SK-N-SH (cell line): ENCODE results near the gene SMG7. TPM values are rescaled to one million over a fixed set of nuclear protein-coding genes. Genes with fewer than 3 reads are reported as not detected.

ENCODE experiments used
- CTCF ChIA-PET: fragments of 300-600, 350-600 bp; formaldehyde crosslinking; extraction: SDS; loops from one replicate; lab custom pipeline; 2021; lab: Yijun Ruan, JAX
- POLR2A ChIA-PET: fragments of 350-600 bp; sonication (Branson Sonifier 250); formaldehyde crosslinking; extraction: SDS; loops from one replicate; lab custom pipeline; 2020; ENCODE audit warnings: antibody characterized with exemption, inconsistent platforms; lab: Yijun Ruan, JAX
- DNase-seq: peaks from one replicate; pipeline ENCODE4 v3.0.0; 2012
- H2AFZ ChIP-seq: fragments of 200-600 bp; sonication (generic); 2 replicates; pipeline ENCODE4 v1.8.1; 2016; ENCODE audit warnings: antibody characterized with exemption, mild to moderate bottlenecking, low read depth
- H3F3A ChIP-seq: fragments of 200-600 bp; sonication (generic); replicated peaks from 2 replicates; pipeline ENCODE3; 2016; ENCODE audit warnings: antibody characterized with exemption, mild to moderate bottlenecking; ENCODE audit not compliant: insufficient read depth
- H3K27ac ChIP-seq, 2 experiments: fragments of 200-500 bp in 1 of 2; fragments of 200-600 bp in 1 of 2; sonication (Bioruptor generic) in 1 of 2; sonication (generic), shearing (Covaris generic) in 1 of 2; 2 replicates each; pipeline versions ENCODE4 v1.5.1 to v1.6.1; 2014 to 2016; ENCODE audit warnings: low read depth in 2 of 2, inconsistent platforms in 1 of 2, low read length in 1 of 2, mild to moderate bottlenecking in 1 of 2, mixed read lengths in 1 of 2
- H3K27me3 ChIP-seq: fragments of 200-600 bp; sonication (generic), shearing (Covaris generic); 2 replicates; pipeline ENCODE4 v1.6.1; 2016; ENCODE audit warnings: mixed run types; ENCODE audit not compliant: insufficient read depth
- H3K36me3 ChIP-seq, 2 experiments: fragments of 200-500 bp in 1 of 2; fragments of 200-600 bp in 1 of 2; sonication (Bioruptor generic) in 1 of 2; sonication (generic) in 1 of 2; replicated peaks in 1 of 2; 2 replicates each; pipeline versions ENCODE3 to v1.5.1; 2014 to 2016; ENCODE audit warnings: low read length in 1 of 2, mild to moderate bottlenecking in 1 of 2; ENCODE audit not compliant: insufficient read depth in 2 of 2, control insufficient read depth in 1 of 2
- H3K4me1 ChIP-seq, 2 experiments: fragments of 200-500 bp in 1 of 2; fragments of 200-600 bp in 1 of 2; sonication (Bioruptor generic) in 1 of 2; sonication (generic), shearing (Covaris generic) in 1 of 2; 2 replicates each; pipeline versions ENCODE4 v1.5.1 to v1.6.1; 2014 to 2016; ENCODE audit warnings: low read depth in 1 of 2, low read length in 1 of 2, mixed run types in 1 of 2; ENCODE audit not compliant: insufficient read depth in 2 of 2, control insufficient read depth in 1 of 2
- H3K4me2 ChIP-seq: fragments of 200-600 bp; sonication (generic), shearing (Covaris generic); 2 replicates; pipeline ENCODE4 v1.6.1; 2017; ENCODE audit warnings: mixed run types
- H3K4me3 ChIP-seq, 2 experiments: fragments of 200-500 bp in 1 of 2; fragments of 200-600 bp in 1 of 2; sonication (Bioruptor generic) in 1 of 2; sonication (generic), shearing (Covaris generic) in 1 of 2; 2 replicates each; pipeline versions ENCODE4 v1.5.1 to v1.8.1; 2014 to 2016; ENCODE audit warnings: low read depth in 2 of 2, inconsistent platforms in 1 of 2, low read length in 1 of 2, mild to moderate bottlenecking in 1 of 2, mixed read lengths in 1 of 2, moderate library complexity in 1 of 2
- H3K79me2 ChIP-seq: fragments of 200-600 bp; sonication (generic); 2 replicates; pipeline ENCODE4 v1.8.1; 2017; ENCODE audit warnings: mild to moderate bottlenecking; ENCODE audit not compliant: insufficient read depth
- H3K9ac ChIP-seq: fragments of 200-600 bp; sonication (generic); 2 replicates; pipeline ENCODE4 v1.6.1; 2017; ENCODE audit warnings: mixed run types
- H3K9me2 ChIP-seq: fragments of 200-600 bp; sonication (generic); 2 replicates; pipeline ENCODE4 v1.6.1; 2017; ENCODE audit warnings: mixed run types
- H3K9me3 ChIP-seq: fragments of 200-600 bp; sonication (generic); 2 replicates; pipeline ENCODE4 v1.6.1; 2017; ENCODE audit warnings: mixed run types, mild to moderate bottlenecking, moderate library complexity
- H4K20me1 ChIP-seq: fragments of 200-600 bp; sonication (generic); 2 replicates; pipeline ENCODE4 v1.6.1; 2017; ENCODE audit warnings: mild to moderate bottlenecking, mixed run types; ENCODE audit not compliant: insufficient read depth
- EP300 ChIP-seq, 2 experiments: IDR thresholded peaks; 2 replicates each; pipeline versions ENCODE4 v1.4.0 to v1.6.1; 2012; ENCODE audit warnings: borderline replicate concordance in 1 of 2, low read depth in 1 of 2, low read length in 1 of 2
- EZH2phosphoT487 ChIP-seq: fragments of 200-600 bp; sonication (generic); IDR thresholded peaks from 2 replicates; pipeline ENCODE4 v1.6.1; 2017; ENCODE audit warnings: low read depth, mixed run types, mild to moderate bottlenecking, antibody characterized with exemption, moderate library complexity, borderline replicate concordance
- FOSL2 ChIP-seq: IDR thresholded peaks from 2 replicates; pipeline ENCODE4 v1.4.0; 2012; ENCODE audit warnings: low read depth, mild to moderate bottlenecking, moderate library complexity, borderline replicate concordance
- FOXJ3 ChIP-seq: sonication (generic); formaldehyde crosslinking; IDR thresholded peaks from 2 replicates; pipeline ENCODE4 v1.5.1; 2020; ENCODE audit warnings: mild to moderate bottlenecking, missing genetic modification reagents
- FOXM1 ChIP-seq: IDR thresholded peaks from 2 replicates; pipeline ENCODE4 v1.4.0; 2012; ENCODE audit warnings: low read depth, mild to moderate bottlenecking
- GABPA ChIP-seq: IDR thresholded peaks from 2 replicates; pipeline ENCODE4 v1.4.0; 2012; ENCODE audit warnings: low read depth, mild to moderate bottlenecking
- GATA2 ChIP-seq: sonication (generic); formaldehyde crosslinking; IDR thresholded peaks from 2 replicates; pipeline ENCODE4 v1.5.0; 2020; ENCODE audit warnings: mild to moderate bottlenecking, missing genetic modification reagents
- MEF2A ChIP-seq: IDR thresholded peaks from 2 replicates; pipeline ENCODE4 v1.4.0; 2012; ENCODE audit warnings: low read depth, borderline replicate concordance
- PBX3 ChIP-seq: IDR thresholded peaks from 2 replicates; pipeline ENCODE4; 2012
- REST ChIP-seq: IDR thresholded peaks from 2 replicates; pipeline ENCODE4 v1.6.1; 2012; ENCODE audit warnings: mild to moderate bottlenecking, low read depth, low read length, moderate library complexity
- USF2 ChIP-seq: fragments of 150-350 bp; IDR thresholded peaks from 2 replicates; pipeline ENCODE4 v1.6.1; 2017; ENCODE audit warnings: antibody characterized with exemption, low read length, low read depth, borderline replicate concordance
- ZBTB33 ChIP-seq: IDR thresholded peaks from 2 replicates; pipeline ENCODE4 v1.4.0; 2012; ENCODE audit warnings: low read depth, borderline replicate concordance
- WGBS: methylation state at CpG from one replicate; pipeline ENCODE4 v1.1.6; 2017; ENCODE audit warnings: low lambda C conversion rate; 5-methylcytosine and 5-hydroxymethylcytosine counted together
- polyA plus RNA-seq, 3 experiments: library from polyadenylated mRNA; depleted of rRNA; stranded (reverse); fragments of >200 nt; gene quantifications; 2 replicates each; pipeline ENCODE4 v1.2.3, GENCODE V29; 2012

The SMG7 gene
- polyA plus RNA-seq, 1 of the 3 experiments (the other 2 are of a cell fraction), result 19.8 TPM

GRCh38 chr1:183466781-183467180 is 5.5 kb upstream of the SMG7 start (continued):
- TF ChIP-seq REST, result no peak
- no peak for TF ChIP-seq USF2
- TF ChIP-seq EP300 (IDR thresholded peaks at IDR 0.05; ENCODE audit: borderline replicate concordance in 1 of 2, low read depth in 1 of 2, low read length in 1 of 2), result no peak
- TF ChIP-seq FOXM1, result no peak
- no peak for TF ChIP-seq EZH2phosphoT487
- no peak for TF ChIP-seq PBX3

GRCh38 chr1:183467687-183468086 is 4.6 kb upstream of the SMG7 start:
- Histone ChIP-seq H3K9ac (no peak overlapping the region), H3K36me3 (no peaks in the 10 kb centered on the region), H3K4me1 (no peaks in the 10 kb centered on the region; a peak in 2 of 4 replicates), H3K27me3 (no peaks in the 10 kb centered on the region), H3F3A (peaks cover 8% of the 10 kb centered on the region), H3K9me3 (no peaks in the 10 kb centered on the region), H3K9me2 (no peaks in the 10 kb centered on the region), H3K4me3 (no peak overlapping the region), H2AFZ (no peak overlapping the region), H4K20me1 (no peaks in the 10 kb centered on the region), H3K27ac (no peak overlapping the region), H3K79me2 (peaks cover 3% of the 10 kb centered on the region), H3K4me2 (no peak overlapping the region)
- ChIA-PET POLR2A (no interaction called here), CTCF (interaction anchor here (0.8 kb wide), 1 partner anchor 77 kb away, joined by 3 read pairs; no protein-coding TSS in a partner anchor)
- WGBS, result 62% methylated on average over 1 of the region's 1 CpG
- no peak for TF ChIP-seq FOXJ3
- no peak for TF ChIP-seq MEF2A
- no peak for TF ChIP-seq ZBTB33
- TF ChIP-seq GABPA, result no peak
- TF ChIP-seq GATA2 (CRISPR knock-in tag), result no peak
- TF ChIP-seq EZH2phosphoT487, result no peak
- no peak for TF ChIP-seq USF2
- TF ChIP-seq FOSL2, result no peak
- DNase-seq, result no peak
